HG02938 (cell line): ENCODE results near the gene CALCOCO2.

ENCODE experiments used
- ATAC-seq: cut with Tn5 transposase; IDR thresholded peaks from one replicate; pipeline ENCODE4 v1.9.1; 2021; ENCODE audit warnings: mild to moderate bottlenecking, moderate library complexity; ENCODE audit not compliant: unreplicated experiment

CALCOCO2 gene

DNA sequence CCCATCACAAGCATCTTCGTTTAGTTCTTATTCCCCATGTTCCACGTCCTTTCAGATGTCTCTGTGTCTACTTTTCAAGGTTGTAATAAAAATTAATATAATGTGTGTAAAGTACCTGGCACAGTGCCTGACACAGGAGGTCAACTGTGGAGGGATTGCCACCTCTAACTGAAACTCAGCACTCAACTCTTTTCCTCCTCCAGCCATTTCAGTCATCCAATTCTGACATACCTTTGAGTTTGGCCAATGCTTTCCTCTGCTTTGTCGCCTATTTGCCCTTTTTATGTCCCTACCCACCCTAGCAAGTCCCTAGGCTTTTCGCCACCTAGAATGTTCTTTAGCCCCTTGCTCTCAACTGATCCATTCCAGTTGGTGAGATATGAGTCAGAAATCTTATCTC is 78.9 kb downstream of the CALCOCO2 start:
- no peak for ATAC-seq

- ATAC-seq, result no peak
Measured at GRCh38 chr17:48910370-48910769, 79.5 kb downstream of the CALCOCO2 start.

DNA sequence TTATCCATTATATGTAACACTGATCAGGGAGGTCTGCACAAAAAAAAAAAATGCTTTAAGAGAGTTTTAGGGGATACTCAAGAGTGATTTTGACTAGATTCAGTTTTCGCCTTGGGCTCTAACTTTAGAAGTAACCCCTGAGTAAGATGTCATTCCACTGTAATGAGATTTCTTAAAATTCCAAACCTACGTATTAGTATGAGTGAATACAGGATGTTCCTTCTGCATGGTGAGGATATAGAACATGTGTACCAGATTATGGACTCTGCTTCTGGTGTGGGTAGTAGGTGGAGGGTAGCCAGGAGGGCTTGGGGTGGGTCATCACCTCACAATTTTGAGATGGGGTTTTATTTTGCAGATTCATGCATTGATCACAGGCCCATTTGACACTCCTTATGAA is 81.6 kb downstream of the CALCOCO2 start:
- ATAC-seq, result no peak
